ENCODE measurements around the gene PXDN.
"Not testable (repeated sequence)": the region's sequence is repeated elsewhere in the genome, so short reads cannot be mapped to it uniquely, and the experiment has no call there.

DNA sequence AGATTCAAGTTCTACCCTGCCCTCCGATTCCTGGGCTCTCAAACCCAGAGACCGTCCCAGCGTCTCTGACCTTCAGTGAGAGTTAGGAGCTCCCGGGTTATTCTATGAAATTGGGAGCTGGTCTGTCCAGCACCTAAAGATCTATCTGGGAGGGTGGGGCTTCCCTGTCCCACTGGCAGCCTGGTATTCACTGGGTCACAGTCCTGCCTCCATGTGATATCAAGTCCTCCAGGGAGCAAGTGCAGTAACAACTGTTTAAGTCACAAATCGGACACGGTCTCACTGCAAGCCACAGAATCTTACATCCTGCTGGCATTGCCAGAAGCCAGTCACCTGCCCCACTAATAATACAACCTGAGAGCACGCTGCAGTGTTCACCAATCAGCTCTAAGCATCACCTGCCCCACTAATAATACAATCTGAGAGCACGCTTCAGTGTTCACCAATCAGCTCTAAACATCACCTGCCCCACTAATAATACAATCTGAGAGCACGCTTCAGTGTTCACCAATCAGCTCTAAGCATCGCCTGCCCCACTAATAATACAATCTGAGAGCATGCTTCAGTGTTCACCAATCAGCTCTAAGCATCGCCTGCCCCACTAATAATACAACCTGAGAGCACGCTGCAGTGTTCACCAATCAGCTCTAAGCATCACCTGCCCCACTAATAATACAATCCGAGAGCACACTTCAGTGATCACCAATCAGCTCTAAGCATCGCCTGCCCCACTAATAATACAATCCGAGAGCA, 38.0 kb downstream of the PXDN start:
- not testable (repeated sequence) for TF ChIP-seq POLR2AphosphoS5 (IDR thresholded peaks at IDR 0.05; ENCODE audit: insufficient read depth, low read depth, low read length); GATA2 (IDR thresholded peaks at IDR 0.05; ENCODE audit: insufficient read depth, insufficient read length, low read depth, low read length); POLR2A (IDR thresholded peaks at IDR 0.05; ENCODE audit: low read depth, low read length); EZH2 (IDR thresholded peaks at IDR 0.05; ENCODE audit: borderline replicate concordance, low read depth, low read length, severe bottlenecking); JUN (IDR thresholded peaks at IDR 0.05; ENCODE audit: borderline replicate concordance, insufficient read depth, insufficient read length, low read depth); MYC (IDR thresholded peaks at IDR 0.05; ENCODE audit: low read depth, low read length)
- TF ChIP-seq, protein P1, sequence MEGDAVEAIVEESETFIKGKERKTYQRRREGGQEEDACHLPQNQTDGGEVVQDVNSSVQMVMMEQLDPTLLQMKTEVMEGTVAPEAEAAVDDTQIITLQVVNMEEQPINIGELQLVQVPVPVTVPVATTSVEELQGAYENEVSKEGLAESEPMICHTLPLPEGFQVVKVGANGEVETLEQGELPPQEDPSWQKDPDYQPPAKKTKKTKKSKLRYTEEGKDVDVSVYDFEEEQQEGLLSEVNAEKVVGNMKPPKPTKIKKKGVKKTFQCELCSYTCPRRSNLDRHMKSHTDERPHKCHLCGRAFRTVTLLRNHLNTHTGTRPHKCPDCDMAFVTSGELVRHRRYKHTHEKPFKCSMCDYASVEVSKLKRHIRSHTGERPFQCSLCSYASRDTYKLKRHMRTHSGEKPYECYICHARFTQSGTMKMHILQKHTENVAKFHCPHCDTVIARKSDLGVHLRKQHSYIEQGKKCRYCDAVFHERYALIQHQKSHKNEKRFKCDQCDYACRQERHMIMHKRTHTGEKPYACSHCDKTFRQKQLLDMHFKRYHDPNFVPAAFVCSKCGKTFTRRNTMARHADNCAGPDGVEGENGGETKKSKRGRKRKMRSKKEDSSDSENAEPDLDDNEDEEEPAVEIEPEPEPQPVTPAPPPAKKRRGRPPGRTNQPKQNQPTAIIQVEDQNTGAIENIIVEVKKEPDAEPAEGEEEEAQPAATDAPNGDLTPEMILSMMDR (IDR thresholded peaks at IDR 0.05; ENCODE audit: extremely low read depth in 1 of 2, insufficient read depth in 1 of 2, low read depth in 1 of 2, low read length in 2 of 2) = not testable (repeated sequence)
